Measurements from ENCODE around the gene FST.

The FST gene

GRCh38 chr5:53472720-53473510 lies 7.5 kb upstream of the FST start:
- DNase-seq (ENCODE audit: low read depth): no peak
- no peak for TF ChIP-seq CTCF (IDR thresholded peaks at IDR 0.05; ENCODE audit: insufficient read depth, low read depth, low read length, missing control alignments)
- no peak overlapping the region for H3K4me3 ChIP-seq (ENCODE audit: low read depth, low read length)

GRCh38 chr5:53473633-53474032 lies 6.8 kb upstream of the FST start:
- DNase-seq (ENCODE audit: low read depth): no peak
- no peak for TF ChIP-seq CTCF (IDR thresholded peaks at IDR 0.05; ENCODE audit: insufficient read depth, low read depth, low read length, missing control alignments)
- no peak overlapping the region for H3K4me3 ChIP-seq (ENCODE audit: low read depth, low read length)

DNA sequence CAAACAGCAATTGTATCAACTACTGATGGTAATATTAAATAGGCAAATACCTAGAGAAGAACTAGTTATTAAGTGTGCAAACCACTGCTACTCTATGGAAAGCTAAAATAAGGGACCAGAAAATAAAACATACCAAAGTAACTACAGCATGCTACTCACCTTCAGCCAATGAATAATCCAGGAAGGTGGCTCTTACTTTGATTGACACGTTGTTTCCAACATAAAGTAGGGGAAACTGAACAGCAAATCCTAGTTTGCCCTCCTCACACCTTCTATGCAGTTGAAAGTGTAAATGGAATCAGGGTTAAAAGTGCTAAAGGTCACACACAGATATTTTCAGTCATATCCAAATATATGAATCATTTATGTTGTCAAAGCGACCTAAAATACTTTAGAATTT lies 5.1 kb upstream of the FST start:
- no peak for TF ChIP-seq CTCF (IDR thresholded peaks at IDR 0.05; ENCODE audit: insufficient read depth, low read depth, low read length, missing control alignments)
- DNase-seq (ENCODE audit: low read depth): no peak
- no peak overlapping the region for H3K4me3 ChIP-seq (ENCODE audit: low read depth, low read length)

DNA sequence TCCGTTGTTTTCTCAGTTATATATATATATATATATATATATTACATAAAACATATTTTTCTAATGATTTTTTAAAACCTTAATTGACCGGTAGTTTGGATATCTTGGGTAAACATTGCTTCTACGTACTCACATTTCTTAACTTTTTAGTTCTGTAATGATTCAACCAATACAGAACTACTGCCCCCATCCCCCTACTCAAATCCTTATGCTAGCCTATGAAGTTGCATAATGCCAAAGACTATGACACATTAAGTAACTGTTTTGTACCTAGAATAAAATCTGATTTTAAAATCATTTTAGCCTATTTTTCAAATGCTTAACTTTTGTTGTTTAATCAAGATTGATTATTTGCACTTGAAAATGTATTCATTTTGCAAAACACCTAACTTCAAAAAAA lies 4.4 kb upstream of the FST start:
- TF ChIP-seq CTCF (IDR thresholded peaks at IDR 0.05; ENCODE audit: insufficient read depth, low read depth, low read length, missing control alignments): no peak
- H3K4me3 ChIP-seq (ENCODE audit: low read depth, low read length): no peak overlapping the region
- DNase-seq (ENCODE audit: low read depth): no peak

DNA sequence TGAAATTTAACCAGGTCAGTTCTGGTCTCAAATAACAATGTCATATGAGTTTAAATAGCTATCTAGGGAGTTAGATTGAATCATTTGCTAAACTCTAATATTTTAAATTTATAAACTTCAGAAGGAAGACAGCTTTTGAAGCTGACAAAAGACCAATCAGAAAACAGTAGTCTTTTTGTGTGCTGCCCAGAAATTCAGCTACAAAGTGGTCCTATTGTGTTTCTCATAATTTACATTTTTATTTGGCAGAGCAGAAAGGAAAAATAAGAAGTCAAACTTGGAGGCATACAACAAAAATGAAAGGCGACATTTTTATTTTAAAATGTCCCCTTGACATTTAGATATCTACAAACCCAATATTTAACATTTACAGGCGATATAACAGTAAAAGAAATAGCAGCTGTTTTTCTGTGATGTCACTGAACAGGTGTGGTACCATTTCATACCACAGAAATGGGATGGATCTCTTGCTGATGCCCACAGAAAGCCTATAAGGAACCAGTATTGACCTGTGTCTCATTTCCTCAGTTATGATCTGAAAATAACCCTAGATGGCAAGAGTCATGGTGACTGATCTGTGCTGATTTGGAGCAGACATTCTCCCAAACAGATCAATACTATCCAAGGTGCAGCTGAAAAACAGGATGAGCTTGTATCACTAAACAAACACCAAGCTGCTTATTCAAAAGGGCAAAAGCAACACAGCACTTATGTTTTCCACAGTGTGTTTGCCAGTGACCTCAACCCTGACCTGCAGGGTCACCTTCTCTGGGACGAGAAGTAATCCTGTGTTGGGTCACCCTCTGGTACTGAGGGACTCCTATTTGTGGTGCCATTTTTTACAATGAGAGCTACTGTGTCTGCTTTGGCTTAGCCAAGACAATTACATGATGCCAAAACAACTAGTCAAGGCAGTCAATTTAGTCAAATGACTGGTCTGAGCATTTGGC lies 3.6 kb upstream of the FST start:
- DNase-seq (ENCODE audit: low read depth): no peak
- H3K4me3 ChIP-seq (ENCODE audit: low read depth, low read length): no peak overlapping the region
- no peak for TF ChIP-seq CTCF (IDR thresholded peaks at IDR 0.05; ENCODE audit: insufficient read depth, low read depth, low read length, missing control alignments)

- DNase-seq (ENCODE audit: low read depth): peak; percentile 29
- no peak overlapping the region for H3K4me3 ChIP-seq (ENCODE audit: low read depth, low read length)
- peak; percentile 28 for TF ChIP-seq CTCF (IDR thresholded peaks at IDR 0.05; ENCODE audit: insufficient read depth, low read depth, low read length, missing control alignments)
Observed at GRCh38 chr5:53478411-53479044, 1.9 kb upstream of the FST start.

Data from GM12865 (cell line).